ENCODE results near the gene GIPC1.
A peak's percentile ranks its signal among the peaks of the same experiment; 100 is the strongest.

The GIPC1 gene

DNA sequence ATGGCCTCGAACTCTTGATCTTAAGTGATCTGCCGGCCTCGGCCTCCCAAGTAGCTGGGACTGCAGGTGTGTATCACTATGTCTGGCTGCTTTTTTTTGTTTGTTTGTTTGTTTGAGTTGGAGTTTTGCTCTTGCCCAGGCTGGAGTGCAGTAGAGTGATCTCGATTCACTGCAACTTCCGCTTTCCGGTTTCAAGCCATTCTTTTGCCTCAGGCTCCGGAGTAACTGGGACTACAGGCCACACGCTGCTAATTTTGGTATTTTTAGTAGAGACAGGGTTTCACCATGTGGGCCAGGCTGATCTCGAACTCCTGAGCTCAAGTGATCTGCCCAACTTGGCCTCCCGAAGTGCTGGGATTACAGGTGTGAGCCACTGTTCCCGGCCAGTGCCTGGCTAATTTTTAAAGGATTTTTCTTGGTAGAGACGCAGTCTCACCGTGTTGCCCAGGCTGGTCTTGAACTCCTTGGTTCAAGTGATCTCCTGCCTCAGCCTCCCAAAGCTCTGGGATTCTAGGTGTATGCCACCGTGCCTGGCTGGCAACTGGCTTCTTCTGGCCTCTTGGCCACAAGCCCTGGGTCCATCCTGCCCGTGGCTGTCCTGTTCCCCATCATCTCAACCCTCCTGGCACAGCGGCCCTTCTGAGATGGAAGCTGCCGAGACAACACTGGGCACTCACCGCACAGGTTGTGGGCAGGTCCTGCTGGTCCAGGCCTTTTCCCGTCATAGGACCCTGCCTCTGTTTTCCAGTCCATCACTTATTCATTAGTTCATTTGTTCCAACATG lies 45.0 kb upstream of the GIPC1 start:
- no peak overlapping the region for H3K4me3 ChIP-seq (ENCODE audit: low read depth, low read length)
- TF ChIP-seq, protein P1, sequence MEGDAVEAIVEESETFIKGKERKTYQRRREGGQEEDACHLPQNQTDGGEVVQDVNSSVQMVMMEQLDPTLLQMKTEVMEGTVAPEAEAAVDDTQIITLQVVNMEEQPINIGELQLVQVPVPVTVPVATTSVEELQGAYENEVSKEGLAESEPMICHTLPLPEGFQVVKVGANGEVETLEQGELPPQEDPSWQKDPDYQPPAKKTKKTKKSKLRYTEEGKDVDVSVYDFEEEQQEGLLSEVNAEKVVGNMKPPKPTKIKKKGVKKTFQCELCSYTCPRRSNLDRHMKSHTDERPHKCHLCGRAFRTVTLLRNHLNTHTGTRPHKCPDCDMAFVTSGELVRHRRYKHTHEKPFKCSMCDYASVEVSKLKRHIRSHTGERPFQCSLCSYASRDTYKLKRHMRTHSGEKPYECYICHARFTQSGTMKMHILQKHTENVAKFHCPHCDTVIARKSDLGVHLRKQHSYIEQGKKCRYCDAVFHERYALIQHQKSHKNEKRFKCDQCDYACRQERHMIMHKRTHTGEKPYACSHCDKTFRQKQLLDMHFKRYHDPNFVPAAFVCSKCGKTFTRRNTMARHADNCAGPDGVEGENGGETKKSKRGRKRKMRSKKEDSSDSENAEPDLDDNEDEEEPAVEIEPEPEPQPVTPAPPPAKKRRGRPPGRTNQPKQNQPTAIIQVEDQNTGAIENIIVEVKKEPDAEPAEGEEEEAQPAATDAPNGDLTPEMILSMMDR (IDR thresholded peaks at IDR 0.05; ENCODE audit: borderline replicate concordance, insufficient read depth, low read depth, low read length) = no peak

DNA sequence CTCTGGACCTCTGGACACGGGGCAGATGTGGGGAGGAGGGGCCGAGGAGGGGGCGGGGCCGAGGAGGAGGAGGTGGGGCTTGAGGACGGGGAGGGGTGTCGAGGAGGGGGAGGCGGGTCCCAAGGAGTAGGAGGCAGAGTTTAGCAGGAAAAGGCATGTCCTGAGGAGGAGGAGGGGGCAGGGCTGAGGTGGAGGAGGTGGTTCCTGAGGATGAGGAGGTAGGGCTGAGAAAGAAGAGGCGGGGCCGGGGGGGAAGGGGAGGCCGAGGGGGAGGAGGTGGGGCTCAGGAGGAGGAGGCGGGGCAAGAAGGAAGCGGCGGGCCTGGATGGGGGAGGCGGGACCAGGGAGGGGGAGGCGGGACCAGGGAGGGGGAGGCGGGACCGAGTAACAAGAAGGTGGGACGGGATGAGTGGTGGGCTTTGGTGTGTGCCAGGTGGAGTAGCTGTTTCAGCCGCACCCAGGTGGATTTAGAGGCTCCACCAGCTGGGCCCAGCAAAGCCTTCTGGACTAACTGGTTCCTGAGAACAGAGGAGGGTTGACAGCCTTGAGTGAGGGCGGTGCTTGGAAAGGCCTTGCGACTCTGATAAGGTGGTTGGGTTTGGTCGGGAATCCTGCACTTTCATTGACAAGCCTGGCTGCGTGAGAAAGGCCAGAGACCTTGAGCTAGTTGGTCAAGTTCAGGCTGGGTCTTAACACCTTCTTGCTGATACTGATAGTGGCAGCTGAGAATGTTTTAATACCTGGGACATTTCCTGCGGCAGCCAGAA lies 41.2 kb upstream of the GIPC1 start:
- no peak overlapping the region for H3K4me3 ChIP-seq (ENCODE audit: low read depth, low read length)
- TF ChIP-seq, protein P1 (IDR thresholded peaks at IDR 0.05; ENCODE audit: borderline replicate concordance, insufficient read depth, low read depth, low read length) = no peak

DNA sequence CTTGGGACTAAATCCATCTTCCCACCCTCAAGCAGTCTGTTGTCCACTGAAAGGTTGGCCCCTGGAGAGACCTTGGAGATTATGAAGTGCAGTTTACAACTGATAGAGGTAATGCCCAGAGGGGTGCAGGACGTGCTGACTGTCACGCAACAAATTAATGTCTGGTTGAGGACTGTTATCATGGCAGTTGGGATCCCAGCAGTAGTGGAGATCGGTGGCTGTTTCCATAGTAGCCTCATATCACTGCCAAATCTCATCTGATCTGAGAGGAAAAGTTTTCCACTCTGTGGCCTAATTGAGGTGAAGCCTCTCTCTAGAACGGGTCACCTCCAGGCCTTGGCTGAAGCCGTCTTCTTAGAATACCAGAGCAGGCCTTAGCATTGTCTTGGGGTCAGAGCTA lies 37.5 kb upstream of the GIPC1 start:
- TF ChIP-seq, protein P1 (IDR thresholded peaks at IDR 0.05; ENCODE audit: borderline replicate concordance, insufficient read depth, low read depth, low read length) = no peak
- no peak overlapping the region for H3K4me3 ChIP-seq (ENCODE audit: low read depth, low read length)

DNA sequence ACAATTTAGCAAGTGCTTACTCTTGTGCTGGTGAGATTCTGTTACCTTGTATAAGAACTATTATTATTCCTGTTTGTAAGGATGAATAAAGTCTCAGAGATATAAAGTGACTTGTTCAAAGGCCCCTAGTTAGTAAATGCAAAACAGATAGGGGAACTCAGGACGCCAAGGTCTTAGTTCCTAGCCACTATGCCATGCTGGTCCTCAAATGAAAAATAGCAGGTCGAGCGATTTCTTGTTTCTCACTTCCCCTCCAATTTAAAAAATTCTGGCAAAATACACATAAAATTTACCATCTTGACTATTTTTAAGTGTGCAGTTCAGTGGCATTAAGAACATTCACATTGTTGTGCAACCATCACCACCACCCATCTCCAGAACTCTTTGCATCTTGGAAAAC lies 34.6 kb upstream of the GIPC1 start:
- TF ChIP-seq, protein P1 (IDR thresholded peaks at IDR 0.05; ENCODE audit: borderline replicate concordance, insufficient read depth, low read depth, low read length) = no peak
- H3K4me3 ChIP-seq (ENCODE audit: low read depth, low read length) = no peak overlapping the region

DNA sequence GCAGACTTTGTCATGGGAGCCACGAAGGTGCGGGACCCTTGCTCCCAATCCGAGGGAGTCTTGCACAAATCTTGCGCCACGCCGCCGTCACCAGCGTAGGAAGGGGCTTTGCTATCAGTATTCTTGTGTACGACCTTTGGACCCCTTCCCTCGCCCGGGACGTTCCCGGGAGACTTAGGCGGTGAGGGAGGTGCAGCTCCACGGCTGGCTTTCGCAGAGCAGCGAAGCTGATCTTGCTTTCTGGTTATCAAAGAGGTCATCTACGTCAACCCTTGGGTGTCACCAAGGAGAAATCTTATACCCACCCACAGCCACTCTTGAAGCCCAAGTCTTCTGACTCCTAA lies 34.0 kb upstream of the GIPC1 start:
- TF ChIP-seq, protein P1 (IDR thresholded peaks at IDR 0.05; ENCODE audit: borderline replicate concordance, insufficient read depth, low read depth, low read length) = no peak
- peak overlapping the region; percentile 90 for H3K4me3 ChIP-seq (ENCODE audit: low read depth, low read length)

DNA sequence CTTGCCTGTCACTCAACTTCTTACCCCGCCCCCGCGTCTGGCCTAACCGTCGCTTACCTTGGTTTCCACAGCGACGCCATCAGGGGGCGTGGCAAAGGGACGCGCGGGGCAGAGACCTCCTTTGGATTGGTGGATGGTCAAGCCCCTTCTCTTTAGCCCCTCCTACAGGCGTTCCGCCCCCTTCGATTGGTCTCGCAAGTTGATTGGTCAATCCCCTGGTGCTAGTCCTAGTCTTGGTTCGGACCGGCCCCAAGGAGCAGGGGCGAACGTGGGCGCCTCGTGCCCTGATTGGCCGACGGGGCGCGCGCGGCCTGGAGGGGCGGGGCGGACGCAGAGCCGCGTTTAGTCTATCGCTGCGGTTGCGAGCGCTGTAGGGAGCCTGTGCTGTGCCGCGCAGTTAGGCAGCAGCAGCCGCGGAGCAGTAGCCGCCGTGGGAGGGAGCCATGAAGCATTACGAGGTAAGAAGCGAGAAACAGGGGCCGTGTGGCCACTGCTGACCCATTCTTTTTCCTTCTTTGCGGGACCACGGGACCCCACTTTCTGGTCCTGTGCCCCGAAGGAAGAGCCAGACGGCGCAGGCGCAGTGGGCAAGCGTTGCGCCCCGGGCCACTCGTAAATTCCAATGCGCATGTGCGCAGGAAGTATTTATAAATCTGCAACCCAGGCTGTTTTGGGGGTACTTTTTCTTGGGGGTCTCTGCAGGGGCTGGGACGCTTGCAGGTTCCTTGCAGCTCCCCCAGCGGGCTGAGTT lies 33.5 kb upstream of the GIPC1 start, which contains the start of gene TECR:
TECR (plus strand) TSS at position 341 of the 751 bp plus-strand sequence; CDS start at position 444, 103 bp downstream.
- TF ChIP-seq, protein P1 (IDR thresholded peaks at IDR 0.05; ENCODE audit: borderline replicate concordance, insufficient read depth, low read depth, low read length) = no peak
- peak within 1 kb of the TSS; percentile 90 for H3K4me3 ChIP-seq (ENCODE audit: low read depth, low read length)
